K562 (cell line): ENCODE data around the gene CPSF4. TPM values are rescaled to one million over a fixed set of nuclear protein-coding genes. Genes with fewer than 3 reads are reported as not detected.

ENCODE experiments used
- CEBPG ChIP-seq, 3 experiments: fragments of 200-800 bp in 1 of 3; sonication (Bioruptor generic) in 1 of 3; sonication (generic) in 1 of 3; formaldehyde crosslinking in 1 of 3; IDR thresholded peaks in 2 of 3; conservative IDR thresholded peaks in 1 of 3; 2 replicates each; pipeline versions ENCODE4 v1.6.1 to v1.8.0; 2016 to 2022; ENCODE audit warnings: missing compliant biosample characterization in 2 of 3, missing genetic modification characterization in 2 of 3, mild to moderate bottlenecking in 1 of 3, missing genetic modification reagents in 1 of 3
- DMBX1 ChIP-seq: fragments of 250-450 bp; sonication (Bioruptor Pico); IDR thresholded peaks from 2 replicates; pipeline ENCODE4 v1.8.0; 2022; ENCODE audit warnings: inconsistent platforms, mild to moderate bottlenecking, moderate library complexity, borderline replicate concordance
- FIP1L1 ChIP-seq: fragments of 200-400 bp; formaldehyde crosslinking; IDR thresholded peaks from 2 replicates; pipeline ENCODE4 v1.6.1; 2018; ENCODE audit warnings: mild to moderate bottlenecking, low read depth, low read length; ENCODE audit not compliant: poor library complexity, severe bottlenecking
- NFYB ChIP-seq: IDR thresholded peaks from 2 replicates; pipeline ENCODE4 v1.6.1; 2011; ENCODE audit warnings: mild to moderate bottlenecking, moderate library complexity; ENCODE audit not compliant: insufficient read length; ENCODE audit errors: extremely low read depth
- ZNF165 ChIP-seq: fragments of 250-450 bp; sonication (Bioruptor Pico); IDR thresholded peaks from 2 replicates; pipeline ENCODE4 v1.4.0; 2020; ENCODE audit warnings: borderline replicate concordance
- ZNF239 ChIP-seq: fragments of 250-450 bp; sonication (Bioruptor Pico); IDR thresholded peaks from 2 replicates; pipeline ENCODE4 v1.4.0; 2020; ENCODE audit warnings: mild to moderate bottlenecking
- ZNF354B ChIP-seq: fragments of 250-450 bp; sonication (Bioruptor Pico); IDR thresholded peaks from 2 replicates; pipeline ENCODE4 v1.4.0; 2020
- ZNF696 ChIP-seq: fragments of 250-450 bp; sonication (Bioruptor Pico); conservative IDR thresholded peaks from 2 replicates; pipeline ENCODE4 v1.4.0; 2020; ENCODE audit warnings: mild to moderate bottlenecking, moderate library complexity
- polyA plus RNA-seq, 8 experiments: library from polyadenylated mRNA; depleted of rRNA in 4 of 8; stranded (reverse) in 5 of 8; unstranded in 3 of 8; fragments of >200 nt; fragmentation: Nextera tagmentation in 2 of 8; fragmentation: Illumina TruSeq in 1 of 8; extraction: Ambion mirVana in 2 of 8; extraction: Trizol in 1 of 8; gene quantifications; 2 replicates each; pipeline versions ENCODE4 v1.2.1 to v1.2.3, GENCODE V29; 2011 to 2014; ENCODE audit warnings: inconsistent platforms in 1 of 8, missing spikeins in 1 of 8
- total RNA-seq, 7 experiments: library from RNA; depleted of rRNA in 6 of 7; stranded (reverse); fragments of >200 nt in 6 of 7; fragmentation: Illumina TruSeq in 2 of 7; extraction: Trizol in 2 of 7; gene quantifications; 2 replicates each; pipeline versions ENCODE4 v1.2.1 to v1.2.3, GENCODE V29; 2011 to 2021; ENCODE audit warnings: low replicate concordance in 1 of 7
- TF ChIP-seq, protein P1 (sequence below): sonication (generic); formaldehyde crosslinking; IDR thresholded peaks from 2 replicates; pipeline ENCODE4 v1.5.0; 2020; ENCODE audit warnings: missing genetic modification reagents

CPSF4 gene
- total and polyA plus RNA-seq, 9 of the 15 experiments (the other 6 are each of a cell fraction or from before 2014, with no cell fraction given), result 16.9 to 118 (median 71.7) TPM

GRCh38 chr7:99504281-99504602 lies 65.5 kb downstream of the CPSF4 start (continued):
- TF ChIP-seq NFYB, result peak; percentile 69
- TF ChIP-seq DMBX1 (CRISPR knock-in tag), result no peak
- TF ChIP-seq, protein P1, sequence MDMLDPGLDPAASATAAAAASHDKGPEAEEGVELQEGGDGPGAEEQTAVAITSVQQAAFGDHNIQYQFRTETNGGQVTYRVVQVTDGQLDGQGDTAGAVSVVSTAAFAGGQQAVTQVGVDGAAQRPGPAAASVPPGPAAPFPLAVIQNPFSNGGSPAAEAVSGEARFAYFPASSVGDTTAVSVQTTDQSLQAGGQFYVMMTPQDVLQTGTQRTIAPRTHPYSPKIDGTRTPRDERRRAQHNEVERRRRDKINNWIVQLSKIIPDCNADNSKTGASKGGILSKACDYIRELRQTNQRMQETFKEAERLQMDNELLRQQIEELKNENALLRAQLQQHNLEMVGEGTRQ (CRISPR knock-in tag), result no peak
- TF ChIP-seq ZNF696 (CRISPR knock-in tag), result no peak
- TF ChIP-seq FIP1L1, result no peak
- TF ChIP-seq ZNF354B, result no peak
- TF ChIP-seq ZNF165 (CRISPR knock-in tag), result 0 out of 2 replicates have a peak, but pooled peaks have one; percentile 20
- no peak for TF ChIP-seq ZNF239
- peak; percentile 53; the same call in 1 of the 2 replicates for TF ChIP-seq CEBPG (CRISPR knock-in tag; IDR thresholded peaks at IDR 0.05)
- TF ChIP-seq CEBPG (tag; conservative IDR thresholded peaks at IDR 0.05 in 1 of 2, IDR thresholded peaks at IDR 0.05 in 1 of 2), result no peak
